ENCODE data around the gene C1orf50. TPM values are rescaled to one million over a fixed set of nuclear protein-coding genes. Genes with fewer than 3 reads are reported as not detected.

C1orf50 gene
- total and polyA plus RNA-seq, 8 donors = 1.6 to 3.5 (median 2.6) TPM

GRCh38 chr1:42779725-42780124 lies 12.7 kb downstream of the C1orf50 start:
- ATAC-seq (no peak), DNase-seq (no peak), FAIRE-seq (no peak)
- Histone ChIP-seq H3K36me3 (peaks cover 0 to 31% (median 6%) of the 10 kb centered on the region in 3 donors), H3K27me3 (no peaks in the 10 kb centered on the region), H3K9me3 (no peaks in the 10 kb centered on the region), H3K4me1 (no peaks in the 10 kb centered on the region), H3K4me3 (no peak overlapping the region), H3K27ac (no peak overlapping the region)
- TF ChIP-seq CTCF (IDR thresholded peaks at IDR 0.05) = no peak
- 84 to 90% methylated on average over 2 of the region's 2 CpGs for whole genome bisulfite sequencing, 2 donors
- intact Hi-C loops (cut with DNase I) = loop anchor here in 1 of 3 donors (10.0 kb wide), 1 partner anchor 105 kb away; no protein-coding TSS in a partner anchor

- ATAC-seq (no peak), FAIRE-seq (no peak), DNase-seq (no peak)
- 93 to 96% methylated on average over 1 of the region's 1 CpG for WGBS, 2 donors
- Histone ChIP-seq H3K27me3 (no peaks in the 10 kb centered on the region), H3K9me3 (no peaks in the 10 kb centered on the region), H3K36me3 (peaks cover 0 to 26% (median 1%) of the 10 kb centered on the region in 3 donors), H3K4me1 (no peaks in the 10 kb centered on the region), H3K27ac (no peak overlapping the region), H3K4me3 (no peak overlapping the region)
- intact Hi-C loops (cut with DNase I) = loop anchor here in 1 of 3 donors (10.0 kb wide), 1 partner anchor 105 kb away; no protein-coding TSS in a partner anchor
- TF ChIP-seq CTCF (IDR thresholded peaks at IDR 0.05) = no peak
Observed at GRCh38 chr1:42780176-42780575, 13.1 kb downstream of the C1orf50 start.

GRCh38 chr1:42783092-42783491 lies 16.0 kb downstream of the C1orf50 start:
- 97 to 98% methylated on average over 2 of the region's 2 CpGs for WGBS, 2 donors
- H3K27me3 ChIP-seq = no peaks in the 10 kb centered on the region
- no peak for ATAC-seq
- no peaks in the 10 kb centered on the region for H3K9me3 ChIP-seq
- H3K27ac ChIP-seq = no peak overlapping the region
- FAIRE-seq = no peak
- no peak overlapping the region for H3K4me3 ChIP-seq
- TF ChIP-seq CTCF (IDR thresholded peaks at IDR 0.05) = no peak
- no peak for DNase-seq
- no peaks in the 10 kb centered on the region for H3K36me3 ChIP-seq
- intact Hi-C loops (cut with DNase I) = loop anchor here in 1 of 3 donors (10.0 kb wide), 1 partner anchor 102 kb away; no protein-coding TSS in a partner anchor
- H3K4me1 ChIP-seq = no peaks in the 10 kb centered on the region

- FAIRE-seq (no peak), ATAC-seq (no peak), DNase-seq (no peak)
- no peaks in the 10 kb centered on the region for H3K4me1 ChIP-seq
- TF ChIP-seq CTCF (IDR thresholded peaks at IDR 0.05) = no peak
- no peaks in the 10 kb centered on the region for H3K36me3 ChIP-seq
- no peaks in the 10 kb centered on the region for H3K9me3 ChIP-seq
- intact Hi-C loops (cut with DNase I) = loop anchor here in 1 of 3 donors (10.0 kb wide), 1 partner anchor 100 kb away; no protein-coding TSS in a partner anchor
- 80 to 83% methylated on average over 18 of the region's 18 CpGs for WGBS, 2 donors
- H3K27me3 ChIP-seq = no peaks in the 10 kb centered on the region
- H3K27ac ChIP-seq = no peak overlapping the region
- H3K4me3 ChIP-seq = peak overlapping the region in 1 of 4 donors; percentile 42
Observed at GRCh38 chr1:42784547-42784945, 17.5 kb downstream of the C1orf50 start.

- 13 to 16% methylated on average over 42 to 54 of the region's 54 CpGs for whole genome bisulfite sequencing, 2 donors
Observed at GRCh38 chr1:42784946-42785693, 18.1 kb downstream of the C1orf50 start, which contains the start of gene TMEM269. Gene TMEM269, plus strand, starts transcription at chr1:42784991. Its CDS starts 4,903 bp downstream, at chr1:42789894.

More at GRCh38 chr1:42784946-42785693, 18.1 kb downstream of the C1orf50 start, which contains the start of gene TMEM269:
- no peak for FAIRE-seq
- DNase-seq = peak in 2 of 6 donors; percentile 63 to 65
- no peak for TF ChIP-seq CTCF (IDR thresholded peaks at IDR 0.05)
- H3K4me3 ChIP-seq = peak within 1 kb of the TSS in 2 of 4 donors; percentile 13 to 42
- peak; percentile 24 to 62 (median 54) for ATAC-seq
- no peaks in the 10 kb centered on the region for H3K4me1 ChIP-seq
- no peaks in the 10 kb centered on the region for H3K9me3 ChIP-seq
- intact Hi-C loops (cut with DNase I) = loop anchor here in 1 of 3 donors (10.0 kb wide), 1 partner anchor 100 kb away; no protein-coding TSS in a partner anchor
- no peak within 1 kb of the TSS for H3K27ac ChIP-seq
- H3K27me3 ChIP-seq = no peaks in the 10 kb centered on the region
- H3K36me3 ChIP-seq = no peaks in the 10 kb centered on the region

Measured in pancreas (tissue), 10 donors.